Panc1 (cell line): ENCODE data around the gene NCOR2.

ENCODE experiments used
- CTCF ChIP-seq: fragments of 450-650 bp; IDR thresholded peaks from 2 replicates; pipeline ENCODE4 v1.5.1; 2017; ENCODE audit warnings: mild to moderate bottlenecking
- POLR2AphosphoS5 ChIP-seq: IDR thresholded peaks from 2 replicates; pipeline ENCODE4 v1.6.1; 2012; ENCODE audit warnings: mild to moderate bottlenecking, low read depth, low read length, moderate library complexity
- REST ChIP-seq, 2 experiments: IDR thresholded peaks; 2 replicates each; pipeline ENCODE4 v1.6.1; 2011 to 2012; ENCODE audit warnings: low read depth in 2 of 2, control low read depth in 1 of 2, low read length in 1 of 2, mild to moderate bottlenecking in 1 of 2, moderate library complexity in 1 of 2; ENCODE audit not compliant: insufficient read depth in 1 of 2
- SIN3A ChIP-seq: IDR thresholded peaks from 2 replicates; pipeline ENCODE4 v1.6.1; 2012; ENCODE audit warnings: low read depth, mild to moderate bottlenecking, low read length, moderate library complexity, borderline replicate concordance; ENCODE audit not compliant: insufficient read depth
- TCF7L2 ChIP-seq: IDR thresholded peaks from 2 replicates; pipeline ENCODE4 v1.6.1; 2011; ENCODE audit warnings: mild to moderate bottlenecking, low read depth, low read length, inconsistent platforms

- no peak for TF ChIP-seq REST (IDR thresholded peaks at IDR 0.05; ENCODE audit: insufficient read depth in 1 of 2, low read depth in 2 of 2, low read length in 1 of 2)
- no peak for TF ChIP-seq CTCF
- no peak for TF ChIP-seq POLR2AphosphoS5
- no peak for TF ChIP-seq TCF7L2
- no peak for TF ChIP-seq SIN3A
Measured at GRCh38 chr12:124578854-124579253, 11.4 kb upstream of the NCOR2 start.
